Muscle of arm (tissue), 12 donors: Measurements from ENCODE around the gene EPB41L4B. TPM values are rescaled to one million over a fixed set of nuclear protein-coding genes. Genes with fewer than 3 reads are reported as not detected.

Source experiments
- DNase-seq: peaks from one replicate; pipeline ENCODE4 v3.0.0-alpha.2; 2013
- polyA plus RNA-seq, 12 donors: library from polyadenylated mRNA; unstranded; fragments of 120-200 nt; gene quantifications; one replicate each; pipeline ENCODE4 v1.2.1, GENCODE V29; 2013; ENCODE audit not compliant: insufficient read length in 12 of 12

EPB41L4B gene
- polyA plus RNA-seq, 12 donors = 6.5 to 17.4 (median 10.4) TPM; not detected in 1

- no peak for DNase-seq
Measured at GRCh38 chr9:109325089-109325488, 4.2 kb upstream of the EPB41L4B start.

- no peak for DNase-seq
Measured at GRCh38 chr9:109323771-109324170, 2.9 kb upstream of the EPB41L4B start.

DNA sequence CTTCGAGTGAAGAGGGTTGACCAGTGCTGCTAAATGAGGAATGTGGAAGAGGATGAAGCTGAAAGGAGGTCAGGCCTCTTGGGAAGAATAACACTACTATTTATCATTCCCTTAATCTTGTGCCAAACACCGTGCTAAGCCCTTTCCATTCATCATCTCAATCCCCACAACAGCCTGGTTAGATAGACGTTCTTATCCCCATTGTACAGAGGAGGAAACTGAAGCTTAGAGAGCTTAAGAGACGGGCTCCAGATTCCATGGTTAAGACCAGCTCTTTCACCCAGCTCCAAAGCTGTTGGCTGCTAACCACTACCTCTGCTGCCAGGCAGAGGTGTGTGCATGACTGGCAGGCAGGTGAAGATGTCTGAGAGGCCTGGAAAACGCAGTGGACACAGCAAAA, 868 bp upstream of the EPB41L4B start:
- DNase-seq = no peak

DNA sequence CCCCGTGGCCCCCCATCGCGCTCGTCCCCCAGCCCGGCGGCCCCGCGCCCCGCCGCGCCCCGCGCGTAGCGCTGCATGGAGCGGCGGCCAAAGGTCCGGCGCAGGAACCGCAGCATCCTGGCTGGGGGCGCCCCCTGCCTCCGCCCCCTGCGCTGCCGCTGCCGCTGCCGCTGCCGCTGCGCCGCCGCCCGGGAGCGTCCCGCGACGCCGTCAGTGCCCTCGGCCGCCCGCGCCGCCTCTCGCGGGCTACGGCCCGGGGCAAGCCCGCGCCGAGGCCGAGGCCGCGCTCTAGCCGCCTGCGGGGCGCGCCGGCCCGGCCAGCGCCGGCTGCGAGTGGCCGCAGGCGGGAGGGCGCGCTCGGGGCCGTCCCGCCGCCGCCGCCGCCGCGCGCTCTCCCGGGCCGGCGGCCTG, 523 bp downstream of the EPB41L4B start:
- no peak for DNase-seq

- no peak for DNase-seq
Measured at GRCh38 chr9:109319626-109320241, 1.1 kb downstream of the EPB41L4B start.

DNA sequence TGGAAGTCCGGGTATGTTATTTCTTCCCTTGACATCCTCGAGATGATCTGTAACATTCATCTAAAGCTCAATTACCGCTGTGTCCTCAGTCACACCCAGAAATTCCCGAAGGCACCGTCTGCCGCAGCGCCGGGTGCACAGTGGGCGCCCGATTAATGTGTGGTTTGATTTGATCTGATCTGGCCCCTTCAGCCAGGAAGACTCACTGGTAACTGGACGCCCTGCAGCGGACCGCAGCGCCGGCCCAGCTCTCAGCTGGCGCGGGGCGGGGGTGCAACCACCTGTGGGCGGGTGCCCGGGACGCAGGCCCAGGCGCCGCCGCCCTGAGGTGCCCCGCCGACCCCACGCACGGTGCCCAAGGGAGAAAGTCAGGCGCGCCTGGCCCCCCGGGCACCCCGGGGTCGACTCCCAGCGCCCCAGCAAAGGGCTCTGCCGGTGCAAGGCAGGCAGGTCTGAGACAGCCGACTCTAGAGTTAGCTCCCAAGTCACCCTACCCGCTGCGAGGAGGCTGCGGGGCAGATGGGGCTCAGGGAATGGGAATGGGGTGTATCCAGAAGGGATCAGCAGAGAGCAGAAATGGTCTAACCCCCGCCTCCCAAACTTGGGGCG, 1.7 kb downstream of the EPB41L4B start:
- DNase-seq = no peak

- DNase-seq = no peak
Measured at GRCh38 chr9:109317979-109318741, 2.7 kb downstream of the EPB41L4B start.

DNA sequence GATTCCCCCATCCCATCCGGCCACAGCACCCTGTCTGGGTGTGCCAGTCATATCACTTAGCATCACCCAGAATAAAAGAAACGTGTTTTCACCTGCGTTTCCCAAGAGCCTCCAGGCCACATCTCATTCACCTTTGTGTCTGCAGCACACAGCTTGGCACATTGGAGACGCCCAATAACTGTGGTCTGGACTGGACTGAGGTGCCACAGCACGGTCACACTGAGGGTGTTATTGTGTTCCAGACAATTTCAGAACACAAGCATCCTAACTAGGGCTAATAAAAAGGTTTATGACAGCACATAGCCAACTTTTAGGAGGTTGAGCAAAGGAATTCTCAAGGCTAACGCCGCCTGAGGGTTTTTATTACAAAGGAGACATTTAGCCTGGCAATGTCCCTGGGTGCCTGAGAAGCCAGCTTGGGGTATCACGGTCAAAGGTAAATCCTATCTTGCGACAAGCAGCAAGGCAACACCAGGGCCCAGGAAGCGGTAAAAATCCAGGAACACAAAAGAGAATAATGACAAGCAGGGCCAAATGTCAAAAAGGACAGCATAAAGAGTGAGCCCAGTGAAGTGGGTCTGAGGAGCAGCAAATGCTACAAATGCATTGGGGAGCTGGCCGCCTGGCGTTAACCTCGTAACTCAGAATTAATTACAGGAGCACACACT, 3.4 kb downstream of the EPB41L4B start:
- no peak for DNase-seq

GRCh38 chr9:109316207-109316640, 4.6 kb downstream of the EPB41L4B start:
- no peak for DNase-seq

GRCh38 chr9:109315480-109316206, 5.2 kb downstream of the EPB41L4B start:
- no peak for DNase-seq

- DNase-seq = no peak
Measured at GRCh38 chr9:109314011-109314531, 6.8 kb downstream of the EPB41L4B start.

DNA sequence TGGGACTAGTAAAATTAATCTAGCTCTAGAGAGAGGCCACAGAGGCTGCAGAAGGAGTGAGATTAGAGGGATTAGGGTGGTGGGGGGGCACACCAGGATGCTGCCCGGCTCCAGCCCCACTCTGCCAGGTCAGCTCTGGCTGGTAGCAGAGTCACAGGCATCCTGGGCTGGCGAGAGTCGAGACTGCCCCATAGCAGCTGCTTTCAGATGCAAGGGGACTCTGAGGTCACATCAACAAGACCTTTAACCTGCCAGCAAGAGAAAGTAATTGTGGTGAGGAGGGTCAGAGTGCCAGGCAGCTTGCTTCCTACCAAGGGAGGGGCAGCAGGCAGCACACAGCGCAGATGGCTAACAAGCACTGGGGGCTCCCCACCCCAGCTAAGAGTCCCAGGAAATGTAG, 7.5 kb downstream of the EPB41L4B start:
- DNase-seq = no peak

DNA sequence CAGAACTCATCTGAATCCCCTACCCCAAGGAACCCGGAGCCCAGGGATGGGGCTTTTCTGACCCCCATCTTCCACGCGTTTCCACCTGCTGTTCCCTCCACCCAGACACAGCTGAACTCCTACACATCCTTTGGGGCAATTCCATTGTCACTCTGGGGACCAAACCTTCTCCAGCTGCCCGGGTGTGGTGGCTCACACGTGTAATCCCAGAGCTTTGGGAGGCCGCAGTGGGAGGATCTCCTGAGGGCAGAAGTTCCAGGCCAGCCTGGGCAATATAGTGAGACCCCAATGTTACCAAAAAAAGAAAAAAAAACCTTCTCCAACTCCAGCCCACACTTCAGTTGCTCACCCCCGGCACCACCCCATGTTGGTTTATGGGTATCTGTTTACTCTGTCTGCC, 8.1 kb downstream of the EPB41L4B start:
- DNase-seq = no peak

DNA sequence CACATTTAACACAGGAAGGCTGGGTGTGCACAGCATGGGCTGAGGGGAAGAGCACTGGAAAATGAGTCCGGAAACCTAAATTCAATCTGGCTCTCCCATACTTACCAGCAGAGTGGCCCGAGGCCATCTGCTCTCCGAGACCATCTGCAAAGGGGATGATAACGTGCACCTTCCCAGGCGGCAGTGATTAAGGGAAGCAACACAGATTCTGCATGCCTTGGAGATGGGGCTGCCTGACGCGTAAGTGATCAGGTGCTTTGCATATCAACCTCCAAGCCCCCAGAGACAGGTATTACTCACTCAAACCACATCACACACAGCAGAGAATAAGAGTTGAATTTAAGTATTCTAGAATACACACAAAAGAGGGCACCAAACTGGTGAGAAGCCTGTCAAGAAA, 9.1 kb downstream of the EPB41L4B start:
- no peak for DNase-seq

DNA sequence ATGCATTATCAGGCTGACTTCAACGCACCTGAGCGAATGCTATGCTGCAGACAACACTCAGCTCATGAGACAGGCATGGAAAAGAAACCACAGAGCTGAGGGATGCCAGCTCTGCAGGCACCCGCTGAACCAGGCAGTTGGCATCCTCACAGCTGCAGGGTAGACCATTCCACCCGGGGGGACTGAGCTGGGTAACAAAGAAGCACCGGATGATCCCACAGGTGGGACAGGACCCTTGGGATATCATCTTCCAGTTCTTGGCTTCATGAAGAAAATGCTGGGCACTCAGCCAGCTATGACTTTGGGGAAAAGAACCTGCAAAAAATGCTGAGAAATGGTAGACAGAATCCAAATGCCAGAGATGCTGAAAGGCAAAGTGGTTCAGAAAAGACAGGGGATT, 9.6 kb downstream of the EPB41L4B start:
- DNase-seq = no peak

DNA sequence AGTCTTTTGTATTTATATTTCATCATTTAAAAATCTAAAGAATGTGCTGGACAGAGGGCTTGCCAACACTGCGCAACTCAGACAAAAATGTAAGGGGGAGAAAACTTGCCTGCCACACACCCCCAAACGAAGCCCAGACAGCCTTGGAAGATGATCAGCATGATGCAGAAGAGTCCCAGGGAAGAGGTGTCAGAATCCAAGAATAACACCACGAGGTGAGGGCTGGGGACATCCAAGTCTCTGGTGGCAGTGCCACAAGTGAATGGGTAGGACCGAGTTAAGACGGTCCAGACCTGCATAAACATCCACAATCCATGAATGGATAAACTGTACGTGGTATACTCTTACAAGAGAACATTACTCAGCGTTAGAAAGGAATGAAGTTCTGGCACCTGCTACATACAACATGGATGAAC, 10.4 kb downstream of the EPB41L4B start:
- peak; percentile 49 for DNase-seq

- no peak for DNase-seq
Measured at GRCh38 chr9:109309282-109309681, 11.6 kb downstream of the EPB41L4B start.

GRCh38 chr9:109307380-109308240, 13.2 kb downstream of the EPB41L4B start:
- DNase-seq = no peak

DNA sequence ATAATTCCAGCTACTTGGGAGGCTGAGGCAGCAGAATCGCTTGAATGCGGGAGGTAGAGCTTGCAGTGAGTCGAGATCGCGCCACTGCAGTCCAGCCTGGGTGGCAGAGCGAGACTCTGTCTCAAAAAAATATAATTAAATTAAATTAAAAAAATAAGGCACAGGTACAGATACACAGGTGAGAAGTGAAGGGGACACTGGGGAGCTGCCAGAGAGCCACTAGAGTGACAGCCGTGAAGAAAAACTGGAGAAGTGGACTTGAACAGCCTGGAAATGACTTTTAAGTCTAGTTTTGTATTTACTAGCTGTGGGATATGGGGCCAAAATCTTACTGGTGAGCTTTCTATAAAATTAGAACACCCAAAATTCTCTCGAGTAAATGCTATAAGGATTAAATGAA, 15.1 kb downstream of the EPB41L4B start:
- DNase-seq = no peak

DNA sequence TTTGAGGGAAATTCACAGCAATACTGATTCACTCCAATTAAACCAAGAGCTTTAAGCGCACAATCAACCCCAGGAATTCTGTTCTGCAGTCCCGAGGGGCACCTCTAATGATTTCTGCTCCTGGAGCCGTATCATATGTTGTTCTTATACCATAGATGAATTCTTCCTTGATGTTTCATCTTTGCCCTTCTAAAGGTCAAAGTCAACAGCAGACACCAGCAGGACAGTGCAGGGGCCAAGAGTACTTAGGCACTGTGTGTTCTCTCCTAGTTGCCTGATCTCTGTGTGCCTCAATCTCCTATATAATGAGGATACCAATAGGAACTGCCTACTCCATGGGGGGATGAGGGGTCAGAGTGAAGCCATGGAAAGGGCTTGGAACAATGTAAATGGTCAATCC, 16.5 kb downstream of the EPB41L4B start:
- no peak for DNase-seq

- no peak for DNase-seq
Measured at GRCh38 chr9:109303900-109304299, 17.0 kb downstream of the EPB41L4B start.
